GM23338 (cell line): ENCODE results near the gene SERPINA1. TPM values are rescaled to one million over a fixed set of nuclear protein-coding genes. Genes with fewer than 3 reads are reported as not detected.

Experiments used
- ATAC-seq: fragments of 200-7000 bp; cut with Tn5 transposase; 3 replicates; pipeline ENCODE4 v1.9.1; 2020
- DNase-seq: peaks from one replicate; pipeline ENCODE4 v3.0.0-alpha.2; 2015; ENCODE audit warnings: low spot score
- H2AFZ ChIP-seq: fragments of 200-600 bp; sonication (generic); 2 replicates; pipeline ENCODE4 v1.8.0; 2016; ENCODE audit warnings: antibody characterized with exemption, mild to moderate bottlenecking, moderate library complexity
- H3F3A ChIP-seq: fragments of 200-600 bp; sonication (generic); replicated peaks from 2 replicates; pipeline ENCODE4 v1.8.0; 2017; ENCODE audit warnings: antibody characterized with exemption, mixed run types, low read depth
- H3K27ac ChIP-seq: fragments of 200-600 bp; sonication (generic); 2 replicates; pipeline ENCODE4 v1.6.1; 2016; ENCODE audit warnings: low read depth
- H3K27me3 ChIP-seq: fragments of 200-600 bp; sonication (generic); 2 replicates; pipeline ENCODE4 v1.8.0; 2016; ENCODE audit warnings: mild to moderate bottlenecking, mixed run types, moderate library complexity; ENCODE audit not compliant: insufficient read depth
- H3K36me3 ChIP-seq: fragments of 200-600 bp; sonication (generic); 2 replicates; pipeline ENCODE4 v1.8.0; 2016; ENCODE audit warnings: mild to moderate bottlenecking; ENCODE audit not compliant: insufficient read depth
- H3K4me1 ChIP-seq: fragments of 200-600 bp; sonication (generic); 2 replicates; pipeline ENCODE4 v1.8.0; 2016; ENCODE audit warnings: mild to moderate bottlenecking, moderate library complexity; ENCODE audit not compliant: insufficient read depth
- H3K4me2 ChIP-seq: fragments of 200-600 bp; sonication (generic); 2 replicates; pipeline ENCODE4 v1.7.1; 2017; ENCODE audit warnings: mixed run types
- H3K4me3 ChIP-seq: fragments of 200-600 bp; sonication (generic); 2 replicates; pipeline ENCODE4 v1.6.1; 2016; ENCODE audit warnings: mixed run types
- H3K79me2 ChIP-seq: fragments of 200-600 bp; sonication (generic); replicated peaks from 2 replicates; pipeline ENCODE4 v1.8.0; 2017; ENCODE audit warnings: mild to moderate bottlenecking; ENCODE audit not compliant: insufficient read depth
- H3K9me2 ChIP-seq: fragments of 200-600 bp; sonication (generic); 2 replicates; pipeline ENCODE4 v1.8.0; 2017; ENCODE audit not compliant: insufficient read depth
- H4K20me1 ChIP-seq: fragments of 200-600 bp; sonication (generic); replicated peaks from 2 replicates; pipeline ENCODE4 v1.8.0; 2017; ENCODE audit warnings: mild to moderate bottlenecking; ENCODE audit not compliant: insufficient read depth
- H3K27ac Mint-ChIP-seq: 2 replicates; pipeline ENCODE4 v1.8.0; 2020; ENCODE audit warnings: inconsistent platforms, mild to moderate bottlenecking, moderate library complexity, mixed read lengths
- H3K27me3 Mint-ChIP-seq: 3 replicates; pipeline ENCODE4 v1.8.0; 2022; ENCODE audit warnings: low read depth, mild to moderate bottlenecking, moderate library complexity, mixed read lengths, inconsistent platforms; ENCODE audit not compliant: insufficient read depth, poor library complexity
- H3K36me3 Mint-ChIP-seq: 3 replicates; pipeline ENCODE4 v1.8.0; 2021; ENCODE audit warnings: low read depth, mild to moderate bottlenecking, inconsistent platforms, moderate library complexity, mixed read lengths
- H3K4me1 Mint-ChIP-seq: 3 replicates; pipeline ENCODE4 v1.8.0; 2020; ENCODE audit warnings: mild to moderate bottlenecking, inconsistent platforms, mixed read lengths
- H3K4me3 Mint-ChIP-seq: 3 replicates; pipeline ENCODE4 v1.8.0; 2021; ENCODE audit warnings: moderate library complexity, mild to moderate bottlenecking, inconsistent platforms, mixed read lengths
- H3K9me3 Mint-ChIP-seq: 3 replicates; pipeline ENCODE4 v1.8.0; 2020; ENCODE audit warnings: moderate library complexity, mild to moderate bottlenecking, inconsistent platforms, mixed read lengths
- ETS1 ChIP-seq: IDR thresholded peaks from 2 replicates; pipeline ENCODE4 v1.6.1; 2016; ENCODE audit warnings: antibody characterized with exemption
- EZH2 ChIP-seq: fragments of 200-600 bp; sonication (generic); IDR thresholded peaks from one replicate; pipeline ENCODE4 v1.8.0; 2017; ENCODE audit warnings: antibody characterized with exemption, mild to moderate bottlenecking, low read depth; ENCODE audit not compliant: unreplicated experiment
- JUNB ChIP-seq: IDR thresholded peaks from one replicate; pipeline ENCODE4 v1.6.1; 2016; ENCODE audit warnings: antibody characterized with exemption; ENCODE audit not compliant: unreplicated experiment
- NANOG ChIP-seq: IDR thresholded peaks from 2 replicates; pipeline ENCODE4 v1.6.1; 2016; ENCODE audit warnings: antibody characterized with exemption, borderline replicate concordance
- POLR2AphosphoS5 ChIP-seq: IDR thresholded peaks from 2 replicates; pipeline ENCODE4 v1.6.1; 2016; ENCODE audit warnings: antibody characterized with exemption, low read depth
- STAT1 ChIP-seq: IDR thresholded peaks from one replicate; pipeline ENCODE4 v1.6.1; 2016; ENCODE audit warnings: antibody characterized with exemption; ENCODE audit not compliant: unreplicated experiment
- ZNF114 ChIP-seq: fragments of 250-450 bp; sonication (Bioruptor Pico); IDR thresholded peaks from 2 replicates; pipeline ENCODE4 v1.5.0; 2020; ENCODE audit warnings: mild to moderate bottlenecking, moderate library complexity
- ZNF462 ChIP-seq: fragments of 250-450 bp; sonication (Bioruptor Pico); IDR thresholded peaks from 2 replicates; pipeline ENCODE4 v1.5.0; 2020; ENCODE audit warnings: mild to moderate bottlenecking, moderate library complexity
- polyA plus RNA-seq: library from polyadenylated mRNA; unstranded; fragments of >200 nt; fragmentation: Nextera tagmentation; extraction: Ambion mirVana; gene quantifications from 2 replicates; pipeline ENCODE4 v1.2.1, GENCODE V29; 2016
- total RNA-seq: library from RNA; depleted of rRNA; stranded (reverse); fragments of >200 nt; shearing (Covaris generic); gene quantifications from 2 replicates; pipeline ENCODE4 v1.2.3, GENCODE V29; 2014

The SERPINA1 gene
- total and polyA plus RNA-seq, 2 experiments from 2014 or later = not detected

GRCh38 chr14:94392510-94392935 lies 4.1 kb upstream of the SERPINA1 start (continued):
- TF ChIP-seq ETS1 = no peak
- no peak for TF ChIP-seq POLR2AphosphoS5
- no peak for TF ChIP-seq ZNF114

- no peak overlapping the region for H3K4me3 ChIP-seq
- Mint-ChIP-seq H3K27ac (no peak overlapping the region), H3K36me3 (no peaks in the 10 kb centered on the region), H3K4me1 (peaks cover 31% of the 10 kb centered on the region), H3K27me3 (peaks cover 17% of the 10 kb centered on the region), H3K4me3 (no peak overlapping the region), H3K9me3 (no peaks in the 10 kb centered on the region; the same call in 2 of the 3 replicates)
- no peaks in the 10 kb centered on the region for H3K27me3 ChIP-seq
- no peak overlapping the region for H3K27ac ChIP-seq
- no peaks in the 10 kb centered on the region for H3K9me2 ChIP-seq
- ATAC-seq = no peak
- TF ChIP-seq JUNB (no peak), STAT1 (no peak), EZH2 (no peak), ZNF462 (CRISPR knock-in tag) (no peak), NANOG (no peak)
- peaks cover 4% of the 10 kb centered on the region; the same call in 1 of the 2 replicates for H3K4me1 ChIP-seq
- no peaks in the 10 kb centered on the region for H3F3A ChIP-seq
- no peak overlapping the region for H3K4me2 ChIP-seq
- H2AFZ ChIP-seq = no peak overlapping the region
- H3K36me3 ChIP-seq = no peaks in the 10 kb centered on the region
- H4K20me1 ChIP-seq = no peaks in the 10 kb centered on the region
- DNase-seq = no peak
- H3K79me2 ChIP-seq = no peaks in the 10 kb centered on the region
These were observed 3.0 kb upstream of the SERPINA1 start for GRCh38 chr14:94391281-94391975.
